Neural cell (in vitro differentiated cells): ENCODE results near the gene TUBB3. TPM values are rescaled to one million over a fixed set of nuclear protein-coding genes. Genes with fewer than 3 reads are reported as not detected.

Source experiments
- H2AFZ ChIP-seq: fragments of 200-600, 300-800 bp; sonication (generic), shearing (Covaris generic); 2 replicates; pipeline ENCODE4 v1.6.0; 2014; ENCODE audit warnings: low read depth, mild to moderate bottlenecking, antibody characterized with exemption, low read length, moderate library complexity
- H3F3A ChIP-seq: fragments of 200-600 bp; shearing (Covaris generic); 2 replicates; pipeline ENCODE4 v1.6.1; 2016; ENCODE audit warnings: mild to moderate bottlenecking, moderate library complexity, mixed read lengths, antibody characterized with exemption, low read length; ENCODE audit not compliant: insufficient read depth, poor library complexity, severe bottlenecking
- H3K27ac ChIP-seq: fragments of 200-600, 300-800 bp; sonication (generic), shearing (Covaris generic); 2 replicates; pipeline ENCODE4 v1.5.1; 2014; ENCODE audit warnings: mild to moderate bottlenecking, low read length, moderate library complexity
- H3K27me3 ChIP-seq: fragments of 300-800, 200-600 bp; sonication (generic), shearing (Covaris generic); 2 replicates; pipeline ENCODE4 v1.6.0; 2014; ENCODE audit warnings: mild to moderate bottlenecking, low read depth, low read length, moderate library complexity; ENCODE audit not compliant: insufficient read depth
- H3K36me3 ChIP-seq: fragments of 300-800, 200-600 bp; sonication (generic), shearing (Covaris generic); 2 replicates; pipeline ENCODE4 v1.5.1; 2014; ENCODE audit warnings: mild to moderate bottlenecking, antibody characterized with exemption, low read length, moderate library complexity; ENCODE audit not compliant: insufficient read depth
- H3K4me2 ChIP-seq: fragments of 300-800, 200-600 bp; sonication (generic), shearing (Covaris generic); 2 replicates; pipeline ENCODE4 v1.6.0; 2014; ENCODE audit warnings: mild to moderate bottlenecking, low read length
- H3K4me3 ChIP-seq: fragments of 300-800, 200-600 bp; sonication (generic), shearing (Covaris generic); 2 replicates; pipeline ENCODE4 v1.5.1; 2014; ENCODE audit warnings: mild to moderate bottlenecking, low read length, moderate library complexity
- H3K79me2 ChIP-seq: fragments of 200-600 bp; shearing (Covaris generic); replicated peaks from 2 replicates; pipeline ENCODE4 v1.6.0; 2014; ENCODE audit warnings: mild to moderate bottlenecking, low read length, moderate library complexity; ENCODE audit not compliant: insufficient read depth
- H3K9ac ChIP-seq: fragments of 300-800, 200-600 bp; sonication (generic), shearing (Covaris generic); 2 replicates; pipeline ENCODE4 v1.6.1; 2016; ENCODE audit warnings: mild to moderate bottlenecking, low read length, mixed read lengths
- H3K9me2 ChIP-seq: fragments of 200-600 bp; shearing (Covaris generic); 2 replicates; pipeline ENCODE4 v1.6.1; 2016; ENCODE audit warnings: mild to moderate bottlenecking, low read length, mixed read lengths; ENCODE audit not compliant: insufficient read depth
- H3K9me3 ChIP-seq: fragments of 200-600, 300-800 bp; sonication (generic), shearing (Covaris generic); 2 replicates; pipeline ENCODE4 v1.6.1; 2016; ENCODE audit warnings: mild to moderate bottlenecking, mixed run types, low read length, moderate library complexity, mixed read lengths
- H4K20me1 ChIP-seq: fragments of 200-600 bp; shearing (Covaris generic); 2 replicates; pipeline ENCODE4 v1.6.1; 2016; ENCODE audit warnings: mild to moderate bottlenecking, mixed run types; ENCODE audit not compliant: insufficient read depth
- EP300 ChIP-seq: fragments of 450-650 bp; conservative IDR thresholded peaks from 2 replicates; pipeline ENCODE4 v1.6.1; 2014; ENCODE audit warnings: antibody characterized with exemption, mild to moderate bottlenecking, moderate library complexity; ENCODE audit not compliant: poor library complexity, severe bottlenecking
- EZH2 ChIP-seq: fragments of 200-600, 300-800 bp; shearing (Covaris generic), sonication (generic); IDR thresholded peaks from 2 replicates; pipeline ENCODE4 v1.6.1; 2014; ENCODE audit warnings: antibody characterized with exemption, low read length, borderline replicate concordance, mild to moderate bottlenecking; ENCODE audit not compliant: insufficient read depth, poor library complexity, severe bottlenecking
- MXI1 ChIP-seq: fragments of 450-650 bp; conservative IDR thresholded peaks from 2 replicates; pipeline ENCODE4 v1.6.1; 2014; ENCODE audit warnings: antibody characterized with exemption, mild to moderate bottlenecking; ENCODE audit not compliant: poor library complexity, severe bottlenecking
- POLR2AphosphoS5 ChIP-seq: IDR thresholded peaks from 2 replicates; pipeline ENCODE4 v1.6.1; 2012
- RAD21 ChIP-seq: fragments of 450-650 bp; conservative IDR thresholded peaks from 2 replicates; pipeline ENCODE4 v1.6.1; 2014; ENCODE audit warnings: antibody characterized with exemption, mild to moderate bottlenecking, moderate library complexity
- SMC3 ChIP-seq: fragments of 450-650 bp; conservative IDR thresholded peaks from 2 replicates; pipeline ENCODE4 v1.6.1; 2014; ENCODE audit warnings: antibody characterized with exemption, mild to moderate bottlenecking, moderate library complexity; ENCODE audit not compliant: poor library complexity
- TAF1 ChIP-seq: IDR thresholded peaks from 2 replicates; pipeline ENCODE4 v1.6.1; 2012; ENCODE audit warnings: low read depth
- polyA plus RNA-seq: library from polyadenylated mRNA; depleted of rRNA; stranded (reverse); fragments of >200 nt; gene quantifications from 2 replicates; pipeline ENCODE4 v1.2.3, GENCODE V29; 2014
- TF ChIP-seq, protein P1 (sequence below): IDR thresholded peaks from 2 replicates; pipeline ENCODE4 v1.6.1; 2012; ENCODE audit warnings: borderline replicate concordance
- TF ChIP-seq, protein P2 (sequence below): fragments of 450-650 bp; IDR thresholded peaks from 2 replicates; pipeline ENCODE4 v1.5.1; 2014; ENCODE audit warnings: antibody characterized with exemption, mild to moderate bottlenecking, moderate library complexity; ENCODE audit not compliant: poor library complexity, severe bottlenecking

TUBB3 gene
- polyA plus RNA-seq, 1 donor from 2014 or later: 2,442 TPM

DNA sequence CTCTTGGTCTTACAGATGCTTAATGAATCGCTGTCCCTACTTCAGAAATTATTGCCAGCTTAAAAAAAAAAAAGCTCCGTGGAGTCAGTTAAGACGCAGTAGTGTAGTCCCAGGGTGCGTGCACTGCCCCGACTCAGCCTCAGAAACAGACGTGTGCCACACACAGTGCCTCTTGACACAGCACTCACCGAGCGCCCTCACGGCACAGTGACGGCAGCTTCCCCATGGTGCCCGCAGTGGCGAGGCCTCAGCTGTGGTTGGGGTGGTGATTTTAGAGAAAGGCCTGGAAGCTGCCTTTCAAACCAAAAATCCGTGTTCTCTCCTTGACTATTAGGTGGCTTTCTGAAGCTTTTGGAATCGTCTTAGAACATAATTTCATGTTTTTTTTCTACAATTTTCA, 35.9 kb upstream of the TUBB3 start:
- H3K36me3 ChIP-seq: peaks cover 5% of the 10 kb centered on the region
- H3K27ac ChIP-seq: no peak overlapping the region
- no peaks in the 10 kb centered on the region for H3K79me2 ChIP-seq
- H3K4me3 ChIP-seq: no peak overlapping the region
- no peaks in the 10 kb centered on the region for H4K20me1 ChIP-seq
- TF ChIP-seq TAF1: no peak
- TF ChIP-seq SMC3: no peak
- TF ChIP-seq EZH2: no peak
- TF ChIP-seq RAD21: no peak
- TF ChIP-seq POLR2AphosphoS5: no peak
- no peak for TF ChIP-seq EP300
- TF ChIP-seq, protein P1, sequence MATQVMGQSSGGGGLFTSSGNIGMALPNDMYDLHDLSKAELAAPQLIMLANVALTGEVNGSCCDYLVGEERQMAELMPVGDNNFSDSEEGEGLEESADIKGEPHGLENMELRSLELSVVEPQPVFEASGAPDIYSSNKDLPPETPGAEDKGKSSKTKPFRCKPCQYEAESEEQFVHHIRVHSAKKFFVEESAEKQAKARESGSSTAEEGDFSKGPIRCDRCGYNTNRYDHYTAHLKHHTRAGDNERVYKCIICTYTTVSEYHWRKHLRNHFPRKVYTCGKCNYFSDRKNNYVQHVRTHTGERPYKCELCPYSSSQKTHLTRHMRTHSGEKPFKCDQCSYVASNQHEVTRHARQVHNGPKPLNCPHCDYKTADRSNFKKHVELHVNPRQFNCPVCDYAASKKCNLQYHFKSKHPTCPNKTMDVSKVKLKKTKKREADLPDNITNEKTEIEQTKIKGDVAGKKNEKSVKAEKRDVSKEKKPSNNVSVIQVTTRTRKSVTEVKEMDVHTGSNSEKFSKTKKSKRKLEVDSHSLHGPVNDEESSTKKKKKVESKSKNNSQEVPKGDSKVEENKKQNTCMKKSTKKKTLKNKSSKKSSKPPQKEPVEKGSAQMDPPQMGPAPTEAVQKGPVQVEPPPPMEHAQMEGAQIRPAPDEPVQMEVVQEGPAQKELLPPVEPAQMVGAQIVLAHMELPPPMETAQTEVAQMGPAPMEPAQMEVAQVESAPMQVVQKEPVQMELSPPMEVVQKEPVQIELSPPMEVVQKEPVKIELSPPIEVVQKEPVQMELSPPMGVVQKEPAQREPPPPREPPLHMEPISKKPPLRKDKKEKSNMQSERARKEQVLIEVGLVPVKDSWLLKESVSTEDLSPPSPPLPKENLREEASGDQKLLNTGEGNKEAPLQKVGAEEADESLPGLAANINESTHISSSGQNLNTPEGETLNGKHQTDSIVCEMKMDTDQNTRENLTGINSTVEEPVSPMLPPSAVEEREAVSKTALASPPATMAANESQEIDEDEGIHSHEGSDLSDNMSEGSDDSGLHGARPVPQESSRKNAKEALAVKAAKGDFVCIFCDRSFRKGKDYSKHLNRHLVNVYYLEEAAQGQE: no peak
- TF ChIP-seq MXI1: no peak
- TF ChIP-seq, protein P2, sequence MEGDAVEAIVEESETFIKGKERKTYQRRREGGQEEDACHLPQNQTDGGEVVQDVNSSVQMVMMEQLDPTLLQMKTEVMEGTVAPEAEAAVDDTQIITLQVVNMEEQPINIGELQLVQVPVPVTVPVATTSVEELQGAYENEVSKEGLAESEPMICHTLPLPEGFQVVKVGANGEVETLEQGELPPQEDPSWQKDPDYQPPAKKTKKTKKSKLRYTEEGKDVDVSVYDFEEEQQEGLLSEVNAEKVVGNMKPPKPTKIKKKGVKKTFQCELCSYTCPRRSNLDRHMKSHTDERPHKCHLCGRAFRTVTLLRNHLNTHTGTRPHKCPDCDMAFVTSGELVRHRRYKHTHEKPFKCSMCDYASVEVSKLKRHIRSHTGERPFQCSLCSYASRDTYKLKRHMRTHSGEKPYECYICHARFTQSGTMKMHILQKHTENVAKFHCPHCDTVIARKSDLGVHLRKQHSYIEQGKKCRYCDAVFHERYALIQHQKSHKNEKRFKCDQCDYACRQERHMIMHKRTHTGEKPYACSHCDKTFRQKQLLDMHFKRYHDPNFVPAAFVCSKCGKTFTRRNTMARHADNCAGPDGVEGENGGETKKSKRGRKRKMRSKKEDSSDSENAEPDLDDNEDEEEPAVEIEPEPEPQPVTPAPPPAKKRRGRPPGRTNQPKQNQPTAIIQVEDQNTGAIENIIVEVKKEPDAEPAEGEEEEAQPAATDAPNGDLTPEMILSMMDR: no peak
- no peak overlapping the region for H3K9ac ChIP-seq
- H3K27me3 ChIP-seq: no peaks in the 10 kb centered on the region
- no peaks in the 10 kb centered on the region for H3F3A ChIP-seq
- no peak overlapping the region for H3K4me2 ChIP-seq
- no peak overlapping the region for H2AFZ ChIP-seq
- no peaks in the 10 kb centered on the region for H3K9me3 ChIP-seq
- no peaks in the 10 kb centered on the region for H3K9me2 ChIP-seq

DNA sequence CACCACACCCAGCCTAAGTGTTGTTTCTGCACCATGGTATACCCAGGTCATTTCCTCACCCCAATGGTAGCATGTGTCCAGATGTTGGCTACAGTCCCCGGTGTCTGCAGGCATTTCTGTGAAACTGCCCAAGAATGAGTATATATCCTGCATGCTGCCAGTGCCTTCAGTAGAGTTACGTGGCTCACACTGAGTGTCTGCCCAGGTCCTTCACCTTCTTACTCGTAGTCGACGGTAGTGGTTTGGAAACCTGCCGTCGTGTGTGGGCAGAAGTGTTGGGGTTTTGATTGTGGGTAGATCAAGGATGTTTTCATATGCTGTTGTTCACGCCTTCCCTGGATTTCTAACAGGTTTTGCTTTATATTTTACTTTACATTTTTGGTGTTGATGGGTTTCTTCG, 32.9 kb upstream of the TUBB3 start:
- H3K27ac ChIP-seq: no peak overlapping the region

More for the DNA sequence above, 32.9 kb upstream of the TUBB3 start:
- Histone ChIP-seq H3K36me3 (peaks cover 5% of the 10 kb centered on the region), H3K79me2 (no peaks in the 10 kb centered on the region), H3F3A (no peaks in the 10 kb centered on the region), H3K27me3 (no peaks in the 10 kb centered on the region), H3K4me2 (no peak overlapping the region), H2AFZ (no peak overlapping the region), H3K4me3 (no peak overlapping the region), H4K20me1 (no peaks in the 10 kb centered on the region), H3K9me3 (no peaks in the 10 kb centered on the region), H3K9ac (no peak overlapping the region), H3K9me2 (no peaks in the 10 kb centered on the region)
- TF ChIP-seq MXI1 (no peak), EZH2 (no peak), SMC3 (no peak)
